ENCODE results near the gene ZNF678. TPM values are rescaled to one million over a fixed set of nuclear protein-coding genes. Genes with fewer than 3 reads are reported as not detected.

Gene ZNF678
- total RNA-seq (2012; rRNA removed) (4.8 and 6.7 TPM in 2 replicates), polyA plus RNA-seq (2012; rRNA removed) (0.69 and 1.3 TPM in 2 replicates), Bru-seq, nascent RNA (percentile 63 among the genes with signal in this experiment), BruChase-seq, experiment 1, labeled RNA remaining after a 6-hour chase (percentile 52 among the genes with signal in this experiment), BruChase-seq, experiment 2, labeled RNA remaining after a 2-hour chase (percentile 61 among the genes with signal in this experiment)
- 0.14 and 0.43 TPM in 2 replicates for polyA plus RNA-seq (2012; cell fraction: cytosol; rRNA removed)
- polyA plus RNA-seq (2012; cell fraction: nucleus; rRNA removed; ENCODE audit: low replicate concordance) = 1.2 and 2.2 TPM in 2 replicates
- long read RNA-seq, partial matches to known transcripts = 1 of 4 reads
- long read RNA-seq, other reads (novel, unspliced or antisense) = 3 of 4 reads

- Histone ChIP-seq H3K9ac (ENCODE audit: low read depth, low read length) (peak within 1 kb of the TSS; percentile 97), H3K18ac (ENCODE audit: low read depth, low read length) (peak within 1 kb of the TSS; percentile 85), H3K9me3 (ENCODE audit: control insufficient read depth, insufficient read depth, low read length) (peaks cover 17% of the 10 kb centered on the region), H2BK120ac (ENCODE audit: low read depth, low read length) (peak within 1 kb of the TSS; percentile 69; the same call in 1 of the 2 replicates), H3K14ac (replicated peaks; ENCODE audit: low read depth, low read length) (peak within 1 kb of the TSS; percentile 92), H3K36me3 (ENCODE audit: control insufficient read depth, insufficient read depth, low read length) (0 out of 2 replicates have a peak, but pooled peaks cover 1% of the 10 kb centered on the region), H4K5ac (ENCODE audit: low read depth, low read length) (peak within 1 kb of the TSS; percentile 88), H3K23ac (ENCODE audit: low read depth, low read length) (peak within 1 kb of the TSS; percentile 80), H3K4ac (ENCODE audit: low read depth, low read length) (peak within 1 kb of the TSS; percentile 89), H2AK5ac (ENCODE audit: low read depth, low read length) (no peak within 1 kb of the TSS; the same call in 1 of the 2 replicates), H3K27ac (ENCODE audit: insufficient read depth, low read length) (peak within 1 kb of the TSS; percentile 94), H2BK5ac (ENCODE audit: low read depth, low read length, poor library complexity, severe bottlenecking) (peak within 1 kb of the TSS; percentile 71), H4K20me1 (ENCODE audit: insufficient read depth, low read length) (no peaks in the 10 kb centered on the region), H3K56ac (ENCODE audit: extremely low read depth, insufficient read depth, low read length) (peak within 1 kb of the TSS; percentile 80), H2AFZ (replicated peaks; ENCODE audit: low read length, poor library complexity) (peak within 1 kb of the TSS; percentile 94), H3K9me1 (ENCODE audit: insufficient read depth, low read length) (no peaks in the 10 kb centered on the region), H3K4me1 (ENCODE audit: control insufficient read depth, insufficient read depth, low read length) (no peaks in the 10 kb centered on the region), H3K4me2 (ENCODE audit: low read depth, low read length) (peak within 1 kb of the TSS; percentile 94), H4K8ac (ENCODE audit: low read depth in 2 of 2, low read length in 2 of 2) (peak within 1 kb of the TSS; percentile 96), H4K91ac (ENCODE audit: insufficient read depth, low read depth, low read length) (peak within 1 kb of the TSS; percentile 90), H2AK9ac (replicated peaks; ENCODE audit: low read depth, low read length, poor library complexity) (peak within 1 kb of the TSS; percentile 18), H3K27me3 (ENCODE audit: control insufficient read depth, insufficient read depth, low read length) (peaks cover 12% of the 10 kb centered on the region; the same call in 1 of the 2 replicates), H3K79me1 (ENCODE audit: low read depth in 1 of 2, low read length in 2 of 2) (peaks cover 10 to 26% of the 10 kb centered on the region in 2 experiments), H3K4me3 (ENCODE audit: insufficient read depth, low read depth, low read length) (peak within 1 kb of the TSS; percentile 87), H2BK15ac (ENCODE audit: low read depth, low read length) (no peak within 1 kb of the TSS; the same call in 2 of the 3 replicates), H2BK20ac (ENCODE audit: low read depth, low read length) (no peak within 1 kb of the TSS)
- ATAC-seq (ENCODE audit: low read depth) (peak; percentile 97), DNase-seq (peak; percentile 94)
- CTCF ChIA-PET = interaction anchor here (0.6 to 1.3 kb wide), 3 partner anchors 17 to 1264 kb away, joined by 3 read pairs; no protein-coding TSS in a partner anchor
- intact Hi-C loops (cut with micrococcal nuclease) = loop anchor here (5.0 kb wide), 1 partner anchor 164 kb away; no protein-coding TSS in a partner anchor
- dilution Hi-C loops (cut with HindIII; ENCODE audit: low sequenced_read_pairs, unreplicated experiment) = no loop called here
- BruUV-seq (replicated peaks) = no TSS peak
- in situ Hi-C loops (cut with MboI; ENCODE audit: low sequenced_read_pairs) = no loop called here
- POLR2A ChIA-PET (ENCODE audit: unreplicated experiment) = interaction anchor here (0.6 to 0.7 kb wide), 2 partner anchors 72 to 1564 kb away, joined by 3 read pairs; partner anchors contain the start of gene SDE2
- 0% methylated on average over 23 of the region's 39 CpGs; no CpG with 5 or more reads in 1 of the 2 experiments for WGBS, 2 experiments (ENCODE audit: extremely low coverage in 2 of 2, insufficient read length in 1 of 2)
- no peak for TF ChIP-seq CTCF (conservative IDR thresholded peaks at IDR 0.05; ENCODE audit: low read depth, low read length)
- no peak for TF ChIP-seq RCOR1 (IDR thresholded peaks at IDR 0.05; ENCODE audit: insufficient replicate concordance, low read length)
- TF ChIP-seq RFX5 (IDR thresholded peaks at IDR 0.05; ENCODE audit: low read depth, low read length) = no peak
- TF ChIP-seq RAD21 (IDR thresholded peaks at IDR 0.05; ENCODE audit: low read length) = no peak
- no peak for TF ChIP-seq CHD1 (IDR thresholded peaks at IDR 0.05; ENCODE audit: low read depth, low read length)
- TF ChIP-seq BHLHE40 (IDR thresholded peaks at IDR 0.05; ENCODE audit: low read depth, low read length) = no peak
- no peak for TF ChIP-seq MXI1 (IDR thresholded peaks at IDR 0.05; ENCODE audit: borderline replicate concordance, low read depth, low read length)
- no peak for TF ChIP-seq MAFK (IDR thresholded peaks at IDR 0.05; ENCODE audit: low read depth, low read length)
- TF ChIP-seq ELK1 (IDR thresholded peaks at IDR 0.05; ENCODE audit: borderline replicate concordance, low read depth, low read length) = no peak
- no peak for TF ChIP-seq SMC3 (IDR thresholded peaks at IDR 0.05; ENCODE audit: low read depth, low read length)
- no peak for TF ChIP-seq CEBPB (IDR thresholded peaks at IDR 0.05; ENCODE audit: low read depth, low read length)
Observed at GRCh38 chr1:227563324-227564201, at the start of gene ZNF678. Gene ZNF678 (plus strand): TSS chr1:227563556. CDS start chr1:227650992, 87,436 bp downstream.
